ENCODE results near the gene POPDC2.
A peak's percentile ranks its signal among the peaks of the same experiment; 100 is the strongest.

POPDC2 gene

GRCh38 chr3:119669906-119670570, 9.6 kb upstream of the POPDC2 start:
- DNase-seq = no peak

- no peak for DNase-seq
Observed at GRCh38 chr3:119665954-119666559, 5.7 kb upstream of the POPDC2 start.

- DNase-seq = peak; percentile 76
Observed at GRCh38 chr3:119664850-119665379, 4.5 kb upstream of the POPDC2 start.

- DNase-seq = no peak
Observed at GRCh38 chr3:119664370-119664769, 4.0 kb upstream of the POPDC2 start.

- DNase-seq = no peak
Observed at GRCh38 chr3:119663885-119664284, 3.5 kb upstream of the POPDC2 start.

- DNase-seq = no peak
Observed at GRCh38 chr3:119662604-119663373, 2.4 kb upstream of the POPDC2 start.

- no peak for DNase-seq
Observed at GRCh38 chr3:119659606-119660291, 640 bp downstream of the POPDC2 start.

- DNase-seq = no peak
Observed at GRCh38 chr3:119658994-119659393, 1.4 kb downstream of the POPDC2 start.

GRCh38 chr3:119657887-119658702, 2.3 kb downstream of the POPDC2 start:
- no peak for DNase-seq

GRCh38 chr3:119653876-119654275, 6.5 kb downstream of the POPDC2 start:
- DNase-seq = no peak

GRCh38 chr3:119652306-119653033, 7.9 kb downstream of the POPDC2 start:
- no peak for DNase-seq

- no peak for DNase-seq
Observed at GRCh38 chr3:119649761-119650160, 10.6 kb downstream of the POPDC2 start.

GRCh38 chr3:119647843-119648575, 12.4 kb downstream of the POPDC2 start:
- no peak for DNase-seq

- no peak for DNase-seq
Observed at GRCh38 chr3:119647171-119647570, 13.2 kb downstream of the POPDC2 start.

GRCh38 chr3:119645813-119646212, 14.6 kb downstream of the POPDC2 start:
- DNase-seq = no peak

- DNase-seq = no peak
Observed at GRCh38 chr3:119644481-119644880, 15.9 kb downstream of the POPDC2 start.

GRCh38 chr3:119643528-119643927, 16.9 kb downstream of the POPDC2 start:
- DNase-seq = peak; percentile 76

GRCh38 chr3:119642746-119643473, 17.5 kb downstream of the POPDC2 start:
- no peak for DNase-seq

GRCh38 chr3:119641416-119641815, 19.0 kb downstream of the POPDC2 start:
- no peak for DNase-seq
